MCF 10A (cell line): ENCODE results near the gene MAD1L1. TPM values are rescaled to one million over a fixed set of nuclear protein-coding genes. Genes with fewer than 3 reads are reported as not detected.

ENCODE experiments used
- BruUV-seq: library from RNA; stranded (reverse); fragments of 400-500 nt; replicated peaks from 2 replicates; lab custom pipeline; 2021; lab: Mats Ljungman, UMichigan
- CTCF ChIA-PET: fragments of 300-600 bp; sonication (Branson Sonifier 250); formaldehyde crosslinking; extraction: SDS; loops from one replicate; lab custom pipeline; 2021; ENCODE audit warnings: antibody characterized with exemption, inconsistent platforms; lab: Yijun Ruan, JAX
- POLR2A ChIA-PET: fragments of 300-600, 350-650 bp; sonication (Branson Sonifier 250); formaldehyde crosslinking; extraction: SDS; loops from one replicate; lab custom pipeline; 2020; ENCODE audit warnings: antibody characterized with exemption, inconsistent platforms; lab: Yijun Ruan, JAX
- DNase-seq: peaks from one replicate; pipeline ENCODE4 v3.0.0-alpha.2; 2018; ENCODE audit not compliant: unreplicated experiment
- H3K27ac Mint-ChIP-seq: one replicate; pipeline ENCODE4 v1.8.0; 2022; ENCODE audit warnings: mild to moderate bottlenecking, low read depth, mixed read lengths; ENCODE audit not compliant: unreplicated experiment
- H3K27me3 Mint-ChIP-seq: one replicate; pipeline ENCODE4 v1.8.0; 2022; ENCODE audit warnings: mixed read lengths; ENCODE audit not compliant: insufficient read depth, unreplicated experiment
- H3K36me3 Mint-ChIP-seq: one replicate; pipeline ENCODE4 v1.8.0; 2022; ENCODE audit warnings: mild to moderate bottlenecking, moderate library complexity, mixed read lengths; ENCODE audit not compliant: insufficient read depth, unreplicated experiment
- H3K4me1 Mint-ChIP-seq: one replicate; pipeline ENCODE4 v1.8.0; 2022; ENCODE audit warnings: mixed read lengths; ENCODE audit not compliant: insufficient read depth, unreplicated experiment
- H3K4me3 Mint-ChIP-seq: one replicate; pipeline ENCODE4 v1.8.0; 2022; ENCODE audit warnings: mild to moderate bottlenecking, moderate library complexity, mixed read lengths; ENCODE audit not compliant: unreplicated experiment
- H3K9me3 Mint-ChIP-seq: one replicate; pipeline ENCODE4 v1.8.0; 2022; ENCODE audit warnings: mixed read lengths; ENCODE audit not compliant: unreplicated experiment
- CTCF ChIP-seq: fragments of 200-600 bp; IDR thresholded peaks from one replicate; pipeline ENCODE4 v1.8.0; 2022; ENCODE audit warnings: antibody characterized with exemption, mild to moderate bottlenecking; ENCODE audit not compliant: unreplicated experiment
- intact Hi-C: fragments of 100-400 bp; cut with micrococcal nuclease; formaldehyde crosslinking; loops from 2 replicates; pipeline ENCODE4 v1.14.1; 2022
- total RNA-seq: library from RNA; stranded (reverse); gene quantifications from 2 replicates; pipeline ENCODE4 v1.2.3, GENCODE V29; 2022

The MAD1L1 gene
- total RNA-seq, 1 experiment from 2014 or later = 25.2 TPM

- no peak for TF ChIP-seq CTCF
- H3K36me3 Mint-ChIP-seq = peaks cover 18% of the 10 kb centered on the region
- no peak overlapping the region for H3K4me3 Mint-ChIP-seq
- intact Hi-C loops = no loop called here
- no peaks in the 10 kb centered on the region for H3K9me3 Mint-ChIP-seq
- no peak for DNase-seq
- CTCF ChIA-PET = no interaction called here
- no peaks in the 10 kb centered on the region for H3K27me3 Mint-ChIP-seq
- POLR2A ChIA-PET = no interaction called here
- H3K27ac Mint-ChIP-seq = no peak overlapping the region
- H3K4me1 Mint-ChIP-seq = no peaks in the 10 kb centered on the region
- BruUV-seq = no TSS peak
These were observed 177.8 kb downstream of the MAD1L1 start for GRCh38 chr7:2054927-2055326.

GRCh38 chr7:2053395-2053794 lies 179.3 kb downstream of the MAD1L1 start:
- CTCF ChIA-PET = no interaction called here
- intact Hi-C loops = no loop called here
- no TSS peak for BruUV-seq
- H3K4me3 Mint-ChIP-seq = no peak overlapping the region
- no peaks in the 10 kb centered on the region for H3K9me3 Mint-ChIP-seq
- no peaks in the 10 kb centered on the region for H3K4me1 Mint-ChIP-seq
- H3K36me3 Mint-ChIP-seq = peaks cover 18% of the 10 kb centered on the region
- H3K27ac Mint-ChIP-seq = no peak overlapping the region
- DNase-seq = no peak
- POLR2A ChIA-PET = no interaction called here
- H3K27me3 Mint-ChIP-seq = no peaks in the 10 kb centered on the region
- no peak for TF ChIP-seq CTCF

GRCh38 chr7:2052657-2053048 lies 180.1 kb downstream of the MAD1L1 start:
- H3K36me3 Mint-ChIP-seq = peaks cover 18% of the 10 kb centered on the region
- H3K4me1 Mint-ChIP-seq = no peaks in the 10 kb centered on the region
- no peak for DNase-seq
- no peak for TF ChIP-seq CTCF
- ChIA-PET POLR2A (no interaction called here), CTCF (interaction anchor here (0.6 kb wide), 1 partner anchor 92 kb away, joined by 4 read pairs; no protein-coding TSS in a partner anchor)
- no TSS peak for BruUV-seq
- no peak overlapping the region for H3K27ac Mint-ChIP-seq
- no peaks in the 10 kb centered on the region for H3K9me3 Mint-ChIP-seq
- intact Hi-C loops = no loop called here
- H3K4me3 Mint-ChIP-seq = no peak overlapping the region
- no peaks in the 10 kb centered on the region for H3K27me3 Mint-ChIP-seq

GRCh38 chr7:2051707-2052656 lies 180.8 kb downstream of the MAD1L1 start:
- Mint-ChIP-seq H3K4me1 (no peaks in the 10 kb centered on the region), H3K27ac (no peak overlapping the region), H3K4me3 (no peak overlapping the region), H3K36me3 (peaks cover 18% of the 10 kb centered on the region), H3K9me3 (no peaks in the 10 kb centered on the region), H3K27me3 (no peaks in the 10 kb centered on the region)
- intact Hi-C loops = no loop called here
- DNase-seq = no peak
- CTCF ChIA-PET = interaction anchor here (0.6 kb wide), 1 partner anchor 92 kb away, joined by 4 read pairs; no protein-coding TSS in a partner anchor
- no peak for TF ChIP-seq CTCF
- no TSS peak for BruUV-seq
- POLR2A ChIA-PET = no interaction called here
